Panc1 (cell line): ENCODE data around the gene DLGAP5. TPM values are rescaled to one million over a fixed set of nuclear protein-coding genes. Genes with fewer than 3 reads are reported as not detected.

ENCODE experiments used
- ATAC-seq: fragments of 200-7000 bp; cut with Tn5 transposase; 2 replicates; pipeline ENCODE4 v1.9.1; 2020; ENCODE audit warnings: mild to moderate bottlenecking, moderate library complexity
- BruUV-seq: library from RNA; stranded (reverse); fragments of 400-500 nt; replicated peaks from 2 replicates; lab custom pipeline; 2021; lab: Mats Ljungman, UMichigan
- CTCF ChIA-PET: fragments of 300-600 bp; sonication (Branson Sonifier 250); formaldehyde crosslinking; loops from one replicate; lab custom pipeline; 2022; ENCODE audit warnings: antibody characterized with exemption; lab: Charles Lee
- POLR2A ChIA-PET: fragments of 300-600 bp; sonication (Branson Sonifier 250); formaldehyde crosslinking; loops from one replicate; lab custom pipeline; 2022; ENCODE audit warnings: antibody characterized with exemption; lab: Charles Lee
- DNase-seq: peaks from one replicate; pipeline ENCODE4 v3.0.0-alpha.2; 2010; ENCODE audit warnings: low read depth, low spot score
- H3K27ac ChIP-seq: 2 replicates; pipeline ENCODE4 v1.5.1; 2011; ENCODE audit warnings: mild to moderate bottlenecking, low read length, inconsistent platforms
- H3K27me3 ChIP-seq: fragments of 200-500 bp; sonication (Bioruptor generic); 2 replicates; pipeline ENCODE4 v1.6.0; 2014; ENCODE audit warnings: low read length, inconsistent platforms; ENCODE audit not compliant: control insufficient read depth, insufficient read depth
- H3K36me3 ChIP-seq: fragments of 200-500 bp; sonication (Bioruptor generic); 2 replicates; pipeline ENCODE4 v1.5.1; 2014; ENCODE audit warnings: inconsistent platforms, mild to moderate bottlenecking, low read length, moderate library complexity; ENCODE audit not compliant: control insufficient read depth, insufficient read depth
- H3K4me1 ChIP-seq: 2 replicates; pipeline ENCODE4 v1.5.1; 2011; ENCODE audit warnings: inconsistent platforms, mild to moderate bottlenecking, low read length, moderate library complexity; ENCODE audit not compliant: control insufficient read depth, insufficient read depth
- H3K4me3 ChIP-seq, 2 experiments: 2 replicates each; pipeline ENCODE4 v1.5.1; 2011 to 2012; ENCODE audit warnings: low read depth in 2 of 2, low read length in 2 of 2, mild to moderate bottlenecking in 2 of 2, inconsistent platforms in 1 of 2, moderate library complexity in 1 of 2
- H3K9me3 ChIP-seq: fragments of 200-500 bp; sonication (Bioruptor generic); 2 replicates; pipeline ENCODE4 v1.5.1; 2014; ENCODE audit warnings: low read depth, mild to moderate bottlenecking, inconsistent platforms, low read length, moderate library complexity; ENCODE audit not compliant: control insufficient read depth, insufficient read depth
- POLR2AphosphoS5 ChIP-seq: IDR thresholded peaks from 2 replicates; pipeline ENCODE4 v1.6.1; 2012; ENCODE audit warnings: mild to moderate bottlenecking, low read depth, low read length, moderate library complexity
- SIN3A ChIP-seq: IDR thresholded peaks from 2 replicates; pipeline ENCODE4 v1.6.1; 2012; ENCODE audit warnings: low read depth, mild to moderate bottlenecking, low read length, moderate library complexity, borderline replicate concordance; ENCODE audit not compliant: insufficient read depth
- TCF7L2 ChIP-seq: IDR thresholded peaks from 2 replicates; pipeline ENCODE4 v1.6.1; 2011; ENCODE audit warnings: mild to moderate bottlenecking, low read depth, low read length, inconsistent platforms
- in situ Hi-C: cut with HindIII; loops from 2 replicates; pipeline ENCODE4 v1.10.0; 2016; ENCODE audit warnings: low sequenced_read_pairs, low pct_unique_long_range_greater_than_20kb
- intact Hi-C: fragments of 100-400 bp; cut with micrococcal nuclease; formaldehyde crosslinking; loops from one replicate; pipeline ENCODE4 v1.10.0; 2022; ENCODE audit not compliant: unreplicated experiment
- total RNA-seq: library from RNA; stranded (reverse); gene quantifications from one replicate; pipeline ENCODE4 v1.2.1, GENCODE V29; 2021; ENCODE audit not compliant: unreplicated experiment
- TF ChIP-seq, protein P1 (sequence below), 2 experiments: IDR thresholded peaks; 2 replicates each; pipeline ENCODE4 v1.6.1; 2011 to 2012; ENCODE audit warnings: low read depth in 2 of 2, control low read depth in 1 of 2, low read length in 1 of 2, mild to moderate bottlenecking in 1 of 2, moderate library complexity in 1 of 2; ENCODE audit not compliant: insufficient read depth in 1 of 2
- TF ChIP-seq, protein P2 (sequence below): fragments of 450-650 bp; IDR thresholded peaks from 2 replicates; pipeline ENCODE4 v1.5.1; 2017; ENCODE audit warnings: mild to moderate bottlenecking

Gene DLGAP5
- total RNA-seq, 1 experiment from 2014 or later: 48.7 TPM

DNA sequence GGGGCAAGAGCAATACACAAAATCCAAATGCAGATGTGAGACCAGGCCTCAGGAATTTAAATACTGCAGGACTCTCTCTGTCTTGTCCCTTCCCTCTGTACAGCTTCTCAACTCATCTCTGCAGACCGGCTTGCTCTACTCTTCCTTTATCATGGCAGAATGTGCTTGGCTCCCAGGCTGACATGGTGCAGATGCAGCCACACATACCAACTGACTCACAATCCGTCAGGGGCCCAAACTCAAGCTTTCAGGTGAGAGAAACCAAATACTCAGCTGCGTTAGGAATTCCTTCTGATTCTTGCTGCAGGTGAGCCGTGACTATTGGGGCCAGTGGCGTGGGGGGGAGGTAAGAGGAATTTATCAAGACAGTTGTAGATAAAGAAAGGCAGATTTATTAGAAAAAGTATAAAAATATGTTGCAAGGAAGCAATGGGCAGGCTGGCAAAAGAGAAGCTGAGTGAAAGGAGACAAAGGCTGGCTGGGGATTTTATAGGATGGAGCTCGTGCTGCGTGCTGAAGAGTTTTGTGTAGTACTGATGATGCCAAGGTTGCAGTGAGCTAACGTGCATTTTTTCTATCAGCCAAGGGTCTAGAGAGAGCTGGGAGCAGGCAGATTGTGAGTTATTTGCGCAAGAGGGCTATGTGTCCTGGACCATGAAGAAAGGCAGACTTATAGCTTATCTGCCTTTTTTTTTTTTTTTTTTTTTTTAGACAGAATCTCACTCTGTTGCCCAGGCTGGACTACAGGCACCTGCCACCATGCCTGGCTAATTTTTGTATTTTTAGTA is 67.3 kb downstream of the DLGAP5 start:
- in situ Hi-C loops: no loop called here
- DNase-seq (no peak), ATAC-seq (no peak)
- ChIA-PET CTCF (no interaction called here), POLR2A (no interaction called here)
- Histone ChIP-seq H3K4me1 (peaks cover 32% of the 10 kb centered on the region), H3K4me3 (no peak overlapping the region), H3K27me3 (no peaks in the 10 kb centered on the region), H3K36me3 (no peaks in the 10 kb centered on the region), H3K27ac (no peak overlapping the region), H3K9me3 (no peaks in the 10 kb centered on the region)
- BruUV-seq: no TSS peak
- intact Hi-C loops: no loop called here
- TF ChIP-seq, protein P1, sequence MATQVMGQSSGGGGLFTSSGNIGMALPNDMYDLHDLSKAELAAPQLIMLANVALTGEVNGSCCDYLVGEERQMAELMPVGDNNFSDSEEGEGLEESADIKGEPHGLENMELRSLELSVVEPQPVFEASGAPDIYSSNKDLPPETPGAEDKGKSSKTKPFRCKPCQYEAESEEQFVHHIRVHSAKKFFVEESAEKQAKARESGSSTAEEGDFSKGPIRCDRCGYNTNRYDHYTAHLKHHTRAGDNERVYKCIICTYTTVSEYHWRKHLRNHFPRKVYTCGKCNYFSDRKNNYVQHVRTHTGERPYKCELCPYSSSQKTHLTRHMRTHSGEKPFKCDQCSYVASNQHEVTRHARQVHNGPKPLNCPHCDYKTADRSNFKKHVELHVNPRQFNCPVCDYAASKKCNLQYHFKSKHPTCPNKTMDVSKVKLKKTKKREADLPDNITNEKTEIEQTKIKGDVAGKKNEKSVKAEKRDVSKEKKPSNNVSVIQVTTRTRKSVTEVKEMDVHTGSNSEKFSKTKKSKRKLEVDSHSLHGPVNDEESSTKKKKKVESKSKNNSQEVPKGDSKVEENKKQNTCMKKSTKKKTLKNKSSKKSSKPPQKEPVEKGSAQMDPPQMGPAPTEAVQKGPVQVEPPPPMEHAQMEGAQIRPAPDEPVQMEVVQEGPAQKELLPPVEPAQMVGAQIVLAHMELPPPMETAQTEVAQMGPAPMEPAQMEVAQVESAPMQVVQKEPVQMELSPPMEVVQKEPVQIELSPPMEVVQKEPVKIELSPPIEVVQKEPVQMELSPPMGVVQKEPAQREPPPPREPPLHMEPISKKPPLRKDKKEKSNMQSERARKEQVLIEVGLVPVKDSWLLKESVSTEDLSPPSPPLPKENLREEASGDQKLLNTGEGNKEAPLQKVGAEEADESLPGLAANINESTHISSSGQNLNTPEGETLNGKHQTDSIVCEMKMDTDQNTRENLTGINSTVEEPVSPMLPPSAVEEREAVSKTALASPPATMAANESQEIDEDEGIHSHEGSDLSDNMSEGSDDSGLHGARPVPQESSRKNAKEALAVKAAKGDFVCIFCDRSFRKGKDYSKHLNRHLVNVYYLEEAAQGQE (IDR thresholded peaks at IDR 0.05; ENCODE audit: insufficient read depth in 1 of 2, low read depth in 2 of 2, low read length in 1 of 2): no peak

DNA sequence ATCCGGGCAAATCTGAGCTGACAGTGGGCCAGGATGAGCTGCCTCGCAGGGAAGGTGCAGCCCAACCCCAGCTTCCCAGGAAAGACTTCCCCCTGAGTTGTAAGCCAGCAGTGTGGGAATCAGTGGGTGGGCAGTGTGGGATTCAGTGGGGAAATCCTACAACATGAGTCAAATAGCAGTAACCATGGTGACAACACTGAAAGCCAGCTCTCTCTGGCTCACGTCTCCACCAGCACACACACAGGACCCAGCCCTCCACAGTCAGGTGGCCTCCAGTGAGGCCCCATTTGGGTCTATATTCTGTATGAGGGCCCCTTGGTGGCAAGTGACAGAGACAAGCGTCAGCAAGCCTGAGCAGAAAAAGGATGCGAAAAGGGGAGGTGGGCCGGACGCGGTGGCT is 68.3 kb downstream of the DLGAP5 start:
- H3K27me3 ChIP-seq: no peaks in the 10 kb centered on the region
- H3K27ac ChIP-seq: peak overlapping the region; percentile 51
- no peaks in the 10 kb centered on the region for H3K9me3 ChIP-seq
- H3K36me3 ChIP-seq: no peaks in the 10 kb centered on the region
- H3K4me1 ChIP-seq: peaks cover 26% of the 10 kb centered on the region
- CTCF ChIA-PET: no interaction called here
- H3K4me3 ChIP-seq: no peak overlapping the region
- ATAC-seq (no peak), DNase-seq (no peak)
- TF ChIP-seq, protein P2, sequence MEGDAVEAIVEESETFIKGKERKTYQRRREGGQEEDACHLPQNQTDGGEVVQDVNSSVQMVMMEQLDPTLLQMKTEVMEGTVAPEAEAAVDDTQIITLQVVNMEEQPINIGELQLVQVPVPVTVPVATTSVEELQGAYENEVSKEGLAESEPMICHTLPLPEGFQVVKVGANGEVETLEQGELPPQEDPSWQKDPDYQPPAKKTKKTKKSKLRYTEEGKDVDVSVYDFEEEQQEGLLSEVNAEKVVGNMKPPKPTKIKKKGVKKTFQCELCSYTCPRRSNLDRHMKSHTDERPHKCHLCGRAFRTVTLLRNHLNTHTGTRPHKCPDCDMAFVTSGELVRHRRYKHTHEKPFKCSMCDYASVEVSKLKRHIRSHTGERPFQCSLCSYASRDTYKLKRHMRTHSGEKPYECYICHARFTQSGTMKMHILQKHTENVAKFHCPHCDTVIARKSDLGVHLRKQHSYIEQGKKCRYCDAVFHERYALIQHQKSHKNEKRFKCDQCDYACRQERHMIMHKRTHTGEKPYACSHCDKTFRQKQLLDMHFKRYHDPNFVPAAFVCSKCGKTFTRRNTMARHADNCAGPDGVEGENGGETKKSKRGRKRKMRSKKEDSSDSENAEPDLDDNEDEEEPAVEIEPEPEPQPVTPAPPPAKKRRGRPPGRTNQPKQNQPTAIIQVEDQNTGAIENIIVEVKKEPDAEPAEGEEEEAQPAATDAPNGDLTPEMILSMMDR: no peak
- TF ChIP-seq TCF7L2 (no peak), SIN3A (no peak), POLR2AphosphoS5 (no peak)
- TF ChIP-seq, protein P1 (IDR thresholded peaks at IDR 0.05; ENCODE audit: insufficient read depth in 1 of 2, low read depth in 2 of 2, low read length in 1 of 2): no peak
- intact Hi-C loops: no loop called here
- in situ Hi-C loops: no loop called here
- no TSS peak for BruUV-seq
- POLR2A ChIA-PET: no interaction called here
